Heart left ventricle (tissue), 13 donors: Measurements from ENCODE around the gene GCNT2.

Experiments
- POLR2A ChIP-seq, 2 donors: fragments of 450-650 bp; IDR thresholded peaks; one replicate each; pipeline ENCODE4 v1.6.1; 2017; ENCODE audit warnings: antibody characterized with exemption in 2 of 2, mild to moderate bottlenecking in 2 of 2, moderate library complexity in 2 of 2
- TF ChIP-seq, protein P1 (sequence below), 12 donors: fragments of 200-600 bp; sonication (generic) in 4 of 12; IDR thresholded peaks; one replicate each; pipeline versions ENCODE4 v1.5.0 to v1.8.0; 2018 to 2022; ENCODE audit warnings: antibody characterized with exemption in 12 of 12, mild to moderate bottlenecking in 5 of 12
- donor health status: ischemic (EF 13 %, LVEDD 7.1; RV severe dilation, severe dysfunction).
- donor health status: DM: no; HTN: yes; CAD: no.
- donor health status: DM: no; HTN: no; CAD: no.
- donor health status: ischemic (EF 25% LVEDD 6.9; RV normal size, moderate dysfunction).
- donor health status: ischemic (EF 25% LVEDD 5.7; RV mildly dilated, moderate dysfunction).
- donor health status: ischemic (EF 35%, LVEDD 5.7; RV mildly dilated, moderate dysfunction).
- donor health status: nonischemic (EF 11% LVEDD 7.7; RV severe dilation, severe dysfunction).
- donor health status: DM: yes; HTN: yes; CAD: no.
- donor health status: PGD.
- donor health status: ischemic (EF 29% LVEDD 5.4; RV normal size, mild dysfunction).
- donor health status: nonischemic (EF 23%, LVEDD 6.1; RV moderate dilation, normal function).

- TF ChIP-seq, protein P1, sequence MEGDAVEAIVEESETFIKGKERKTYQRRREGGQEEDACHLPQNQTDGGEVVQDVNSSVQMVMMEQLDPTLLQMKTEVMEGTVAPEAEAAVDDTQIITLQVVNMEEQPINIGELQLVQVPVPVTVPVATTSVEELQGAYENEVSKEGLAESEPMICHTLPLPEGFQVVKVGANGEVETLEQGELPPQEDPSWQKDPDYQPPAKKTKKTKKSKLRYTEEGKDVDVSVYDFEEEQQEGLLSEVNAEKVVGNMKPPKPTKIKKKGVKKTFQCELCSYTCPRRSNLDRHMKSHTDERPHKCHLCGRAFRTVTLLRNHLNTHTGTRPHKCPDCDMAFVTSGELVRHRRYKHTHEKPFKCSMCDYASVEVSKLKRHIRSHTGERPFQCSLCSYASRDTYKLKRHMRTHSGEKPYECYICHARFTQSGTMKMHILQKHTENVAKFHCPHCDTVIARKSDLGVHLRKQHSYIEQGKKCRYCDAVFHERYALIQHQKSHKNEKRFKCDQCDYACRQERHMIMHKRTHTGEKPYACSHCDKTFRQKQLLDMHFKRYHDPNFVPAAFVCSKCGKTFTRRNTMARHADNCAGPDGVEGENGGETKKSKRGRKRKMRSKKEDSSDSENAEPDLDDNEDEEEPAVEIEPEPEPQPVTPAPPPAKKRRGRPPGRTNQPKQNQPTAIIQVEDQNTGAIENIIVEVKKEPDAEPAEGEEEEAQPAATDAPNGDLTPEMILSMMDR (IDR thresholded peaks at IDR 0.05): no peak
- no peak for TF ChIP-seq POLR2A (IDR thresholded peaks at IDR 0.05)
These were observed 141.6 kb downstream of the GCNT2 start for GRCh38 chr6:10662742-10663141.
